Panc1 (cell line): ENCODE results near the gene GOLGA6B. TPM values are rescaled to one million over a fixed set of nuclear protein-coding genes. Genes with fewer than 3 reads are reported as not detected.

Source experiments
- ATAC-seq: fragments of 200-7000 bp; cut with Tn5 transposase; 2 replicates; pipeline ENCODE4 v1.9.1; 2020; ENCODE audit warnings: mild to moderate bottlenecking, moderate library complexity
- BruUV-seq: library from RNA; stranded (reverse); fragments of 400-500 nt; replicated peaks from 2 replicates; lab custom pipeline; 2021; lab: Mats Ljungman, UMichigan
- CTCF ChIA-PET: fragments of 300-600 bp; sonication (Branson Sonifier 250); formaldehyde crosslinking; loops from one replicate; lab custom pipeline; 2022; ENCODE audit warnings: antibody characterized with exemption; lab: Charles Lee
- POLR2A ChIA-PET: fragments of 300-600 bp; sonication (Branson Sonifier 250); formaldehyde crosslinking; loops from one replicate; lab custom pipeline; 2022; ENCODE audit warnings: antibody characterized with exemption; lab: Charles Lee
- DNase-seq: peaks from one replicate; pipeline ENCODE4 v3.0.0-alpha.2; 2010; ENCODE audit warnings: low read depth, low spot score
- H3K27ac ChIP-seq: 2 replicates; pipeline ENCODE4 v1.5.1; 2011; ENCODE audit warnings: mild to moderate bottlenecking, low read length, inconsistent platforms
- H3K27me3 ChIP-seq: fragments of 200-500 bp; sonication (Bioruptor generic); 2 replicates; pipeline ENCODE4 v1.6.0; 2014; ENCODE audit warnings: low read length, inconsistent platforms; ENCODE audit not compliant: control insufficient read depth, insufficient read depth
- H3K36me3 ChIP-seq: fragments of 200-500 bp; sonication (Bioruptor generic); 2 replicates; pipeline ENCODE4 v1.5.1; 2014; ENCODE audit warnings: inconsistent platforms, mild to moderate bottlenecking, low read length, moderate library complexity; ENCODE audit not compliant: control insufficient read depth, insufficient read depth
- H3K4me1 ChIP-seq: 2 replicates; pipeline ENCODE4 v1.5.1; 2011; ENCODE audit warnings: inconsistent platforms, mild to moderate bottlenecking, low read length, moderate library complexity; ENCODE audit not compliant: control insufficient read depth, insufficient read depth
- H3K4me3 ChIP-seq, 2 experiments: 2 replicates each; pipeline ENCODE4 v1.5.1; 2011 to 2012; ENCODE audit warnings: low read depth in 2 of 2, low read length in 2 of 2, mild to moderate bottlenecking in 2 of 2, inconsistent platforms in 1 of 2, moderate library complexity in 1 of 2
- H3K9me3 ChIP-seq: fragments of 200-500 bp; sonication (Bioruptor generic); 2 replicates; pipeline ENCODE4 v1.5.1; 2014; ENCODE audit warnings: low read depth, mild to moderate bottlenecking, inconsistent platforms, low read length, moderate library complexity; ENCODE audit not compliant: control insufficient read depth, insufficient read depth
- CTCF ChIP-seq: fragments of 450-650 bp; IDR thresholded peaks from 2 replicates; pipeline ENCODE4 v1.5.1; 2017; ENCODE audit warnings: mild to moderate bottlenecking
- POLR2AphosphoS5 ChIP-seq: IDR thresholded peaks from 2 replicates; pipeline ENCODE4 v1.6.1; 2012; ENCODE audit warnings: mild to moderate bottlenecking, low read depth, low read length, moderate library complexity
- REST ChIP-seq, 2 experiments: IDR thresholded peaks; 2 replicates each; pipeline ENCODE4 v1.6.1; 2011 to 2012; ENCODE audit warnings: low read depth in 2 of 2, control low read depth in 1 of 2, low read length in 1 of 2, mild to moderate bottlenecking in 1 of 2, moderate library complexity in 1 of 2; ENCODE audit not compliant: insufficient read depth in 1 of 2
- SIN3A ChIP-seq: IDR thresholded peaks from 2 replicates; pipeline ENCODE4 v1.6.1; 2012; ENCODE audit warnings: low read depth, mild to moderate bottlenecking, low read length, moderate library complexity, borderline replicate concordance; ENCODE audit not compliant: insufficient read depth
- TCF7L2 ChIP-seq: IDR thresholded peaks from 2 replicates; pipeline ENCODE4 v1.6.1; 2011; ENCODE audit warnings: mild to moderate bottlenecking, low read depth, low read length, inconsistent platforms
- in situ Hi-C: cut with HindIII; loops from 2 replicates; pipeline ENCODE4 v1.10.0; 2016; ENCODE audit warnings: low sequenced_read_pairs, low pct_unique_long_range_greater_than_20kb
- intact Hi-C: fragments of 100-400 bp; cut with micrococcal nuclease; formaldehyde crosslinking; loops from one replicate; pipeline ENCODE4 v1.10.0; 2022; ENCODE audit not compliant: unreplicated experiment
- total RNA-seq: library from RNA; stranded (reverse); gene quantifications from one replicate; pipeline ENCODE4 v1.2.1, GENCODE V29; 2021; ENCODE audit not compliant: unreplicated experiment

The GOLGA6B gene
- total RNA-seq, 1 experiment from 2014 or later = not detected

- in situ Hi-C loops = no loop called here
- Histone ChIP-seq H3K27me3 (no peaks in the 10 kb centered on the region), H3K27ac (no peak overlapping the region), H3K9me3 (no peaks in the 10 kb centered on the region), H3K4me3 (no peak overlapping the region), H3K4me1 (peaks cover 4% of the 10 kb centered on the region), H3K36me3 (no peaks in the 10 kb centered on the region; the same call in 1 of the 2 replicates)
- ATAC-seq = no peak
- intact Hi-C loops = no loop called here
- TF ChIP-seq SIN3A = no peak
- no peak for TF ChIP-seq TCF7L2
- TF ChIP-seq REST (IDR thresholded peaks at IDR 0.05; ENCODE audit: insufficient read depth in 1 of 2, low read depth in 2 of 2, low read length in 1 of 2) = no peak
- TF ChIP-seq POLR2AphosphoS5 = no peak
- POLR2A ChIA-PET = interaction anchor here (0.8 kb wide), 1 partner anchor 209 kb away, joined by 3 read pairs; no protein-coding TSS in a partner anchor
- no TSS peak for BruUV-seq
- DNase-seq = no peak
- CTCF ChIA-PET = no interaction called here
Observed at GRCh38 chr15:72682772-72683171, 28.3 kb downstream of the GOLGA6B start.

- BruUV-seq = TSS peak; percentile 99
- no peak for DNase-seq
- H3K27ac ChIP-seq = peak overlapping the region; percentile 97
- TF ChIP-seq CTCF = no peak
- no peak for TF ChIP-seq SIN3A
- no peak for TF ChIP-seq TCF7L2
- no peak for TF ChIP-seq REST (IDR thresholded peaks at IDR 0.05; ENCODE audit: insufficient read depth in 1 of 2, low read depth in 2 of 2, low read length in 1 of 2)
- no peak for TF ChIP-seq POLR2AphosphoS5
- no peaks in the 10 kb centered on the region; the same call in 1 of the 2 replicates for H3K36me3 ChIP-seq
- peaks cover 4% of the 10 kb centered on the region for H3K4me1 ChIP-seq
- no peaks in the 10 kb centered on the region for H3K27me3 ChIP-seq
- no peak for ATAC-seq
- ChIA-PET CTCF (no interaction called here), POLR2A (interaction anchor here (0.8 kb wide), 1 partner anchor 82 kb away, joined by 3 read pairs; no protein-coding TSS in a partner anchor)
- H3K9me3 ChIP-seq = no peaks in the 10 kb centered on the region
- peak overlapping the region; percentile 81 to 99 for H3K4me3 ChIP-seq
- intact Hi-C loops (no loop called here), in situ Hi-C loops (no loop called here)
Observed at GRCh38 chr15:72685301-72685924, 30.9 kb downstream of the GOLGA6B start.
